ENCODE measurements around the gene ABCG8. TPM values are rescaled to one million over a fixed set of nuclear protein-coding genes. Genes with fewer than 3 reads are reported as not detected.
A peak's percentile ranks its signal among the peaks of the same experiment; 100 is the strongest.

ABCG8 gene
- total and polyA plus RNA-seq, 2 donors (not counting 3 experiments of a cell fraction or from before 2014, with no cell fraction given): not detected

- Histone ChIP-seq H3K9me1 (replicated peaks; ENCODE audit: control insufficient read depth, extremely low read depth, insufficient read depth, low read length) (no peaks in the 10 kb centered on the region), H3K4me2 (ENCODE audit: insufficient read depth, low read length) (no peak overlapping the region), H2AFZ (ENCODE audit: low read depth, low read length) (no peak overlapping the region), H3K9me3 (replicated peaks; ENCODE audit: control insufficient read depth, insufficient read depth, low read length) (no peaks in the 10 kb centered on the region), H3K9ac (replicated peaks; ENCODE audit: extremely low read depth, insufficient read depth, low read length) (no peak overlapping the region), H3K4me1 (ENCODE audit: control insufficient read depth, extremely low read depth, insufficient read depth, low read length) (no peaks in the 10 kb centered on the region), H4K20me1 (replicated peaks; ENCODE audit: control insufficient read depth, extremely low read depth, insufficient read depth, low read length) (no peaks in the 10 kb centered on the region), H3K79me2 (ENCODE audit: control insufficient read depth, insufficient read depth, low read length) (no peaks in the 10 kb centered on the region), H3K27me3 (ENCODE audit: control insufficient read depth in 2 of 2, insufficient read depth in 2 of 2, low read length in 2 of 2) (peaks cover 0 to 2% of the 10 kb centered on the region in 2 experiments), H3K4me3 (replicated peaks in 1 of 3; ENCODE audit: insufficient read depth in 1 of 3, low read depth in 1 of 3, low read length in 3 of 3) (no peak overlapping the region), H3K27ac (ENCODE audit: insufficient read depth, low read depth, low read length) (no peak overlapping the region), H3K36me3 (ENCODE audit: control insufficient read depth in 2 of 2, extremely low read depth in 1 of 2, insufficient read depth in 2 of 2, low read length in 2 of 2) (no peaks in the 10 kb centered on the region)
- intact Hi-C loops (cut with micrococcal nuclease): loop anchor here (1.0 to 10.0 kb wide), 2 partner anchors 266 to 1077 kb away; no protein-coding TSS in a partner anchor
- FAIRE-seq: peak; percentile 88
- dilution Hi-C loops (cut with MboI; ENCODE audit: extremely low pct_ligation_motif_present, low sequenced_read_pairs): no loop called here
- no TSS peak for BruUV-seq (replicated peaks)
- TF ChIP-seq CTCF (IDR thresholded peaks at IDR 0.05; ENCODE audit: extremely low read depth in 1 of 2, insufficient read depth in 1 of 2, low read depth in 1 of 2, low read length in 2 of 2) (peak; percentile 87 to 89), FOS (IDR thresholded peaks at IDR 0.05; ENCODE audit: borderline replicate concordance, insufficient read depth, low read length) (no peak)
- POLR2A ChIA-PET: no interaction called here
- DNase-seq (ENCODE audit: low read depth, low spot score): peak; percentile 59
- CTCF ChIA-PET: interaction anchor here (0.6 to 1.4 kb wide), 21 partner anchors 10 to 1077 kb away, joined by 3 to 11 read pairs (median 4); no protein-coding TSS in a partner anchor
Measured at GRCh38 chr2:43877782-43878464, 39.2 kb downstream of the ABCG8 start.

GRCh38 chr2:43879261-43879660 is 40.5 kb downstream of the ABCG8 start:
- Histone ChIP-seq H3K9ac (replicated peaks; ENCODE audit: extremely low read depth, insufficient read depth, low read length) (no peak overlapping the region), H3K79me2 (ENCODE audit: control insufficient read depth, insufficient read depth, low read length) (no peaks in the 10 kb centered on the region), H3K27ac (ENCODE audit: insufficient read depth, low read depth, low read length) (no peak overlapping the region), H2AFZ (ENCODE audit: low read depth, low read length) (no peak overlapping the region), H3K27me3 (ENCODE audit: control insufficient read depth in 2 of 2, insufficient read depth in 2 of 2, low read length in 2 of 2) (peaks cover 0 to 2% of the 10 kb centered on the region in 2 experiments), H4K20me1 (replicated peaks; ENCODE audit: control insufficient read depth, extremely low read depth, insufficient read depth, low read length) (no peaks in the 10 kb centered on the region), H3K4me1 (ENCODE audit: control insufficient read depth, extremely low read depth, insufficient read depth, low read length) (no peaks in the 10 kb centered on the region), H3K9me3 (replicated peaks; ENCODE audit: control insufficient read depth, insufficient read depth, low read length) (no peaks in the 10 kb centered on the region), H3K4me2 (ENCODE audit: insufficient read depth, low read length) (no peak overlapping the region), H3K36me3 (ENCODE audit: control insufficient read depth in 2 of 2, extremely low read depth in 1 of 2, insufficient read depth in 2 of 2, low read length in 2 of 2) (no peaks in the 10 kb centered on the region), H3K4me3 (replicated peaks in 1 of 3; ENCODE audit: insufficient read depth in 1 of 3, low read depth in 1 of 3, low read length in 3 of 3) (no peak overlapping the region), H3K9me1 (replicated peaks; ENCODE audit: control insufficient read depth, extremely low read depth, insufficient read depth, low read length) (no peaks in the 10 kb centered on the region)
- ChIA-PET CTCF (no interaction called here), POLR2A (no interaction called here)
- no peak for FAIRE-seq
- TF ChIP-seq, protein P1, sequence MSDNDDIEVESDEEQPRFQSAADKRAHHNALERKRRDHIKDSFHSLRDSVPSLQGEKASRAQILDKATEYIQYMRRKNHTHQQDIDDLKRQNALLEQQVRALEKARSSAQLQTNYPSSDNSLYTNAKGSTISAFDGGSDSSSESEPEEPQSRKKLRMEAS (IDR thresholded peaks at IDR 0.05; ENCODE audit: insufficient read depth, insufficient read length): no peak
- TF ChIP-seq CTCF (IDR thresholded peaks at IDR 0.05; ENCODE audit: extremely low read depth in 1 of 2, insufficient read depth in 1 of 2, low read depth in 1 of 2, low read length in 2 of 2): no peak
- BruUV-seq (replicated peaks): no TSS peak
- intact Hi-C loops (cut with micrococcal nuclease): loop anchor here (10.0 kb wide), 1 partner anchor 1076 kb away; no protein-coding TSS in a partner anchor
- dilution Hi-C loops (cut with MboI; ENCODE audit: extremely low pct_ligation_motif_present, low sequenced_read_pairs): no loop called here
- DNase-seq (ENCODE audit: low read depth, low spot score): no peak
